Stimulated activated CD4-positive, alpha-beta T cell treated with anti-CD3 and anti-CD28 coated beads, Interleukin-2, amount 100 ng/mL, for 48 hours (primary cell): ENCODE measurements around the gene ENAH.
"Not testable (repeated sequence)": the region's sequence is repeated elsewhere in the genome, so short reads cannot be mapped to it uniquely, and the experiment has no call there.

Source experiments
- DNase-seq, 2 donors: peaks; one replicate each; pipeline ENCODE4 v3.0.0-alpha.2; 2020

The ENAH gene

GRCh38 chr1:225652729-225653462 lies at the start of gene ENAH:
ENAH (minus strand) TSS chr1:225653123; CDS start chr1:225652690, 433 bp downstream.
- peak; percentile 30 to 44 for DNase-seq

GRCh38 chr1:225700889-225701465 lies 48.1 kb upstream of the ENAH start:
- no peak for DNase-seq

GRCh38 chr1:225700164-225700821 lies 47.4 kb upstream of the ENAH start:
- no peak for DNase-seq

- DNase-seq = no peak
Measured at GRCh38 chr1:225699336-225699735, 46.4 kb upstream of the ENAH start.

- not testable (repeated sequence) for DNase-seq
Measured at GRCh38 chr1:225698194-225698593, 45.3 kb upstream of the ENAH start.

GRCh38 chr1:225697428-225697827 lies 44.5 kb upstream of the ENAH start:
- no peak for DNase-seq

GRCh38 chr1:225695578-225696337 lies 42.8 kb upstream of the ENAH start:
- no peak for DNase-seq

GRCh38 chr1:225694151-225694603 lies 41.3 kb upstream of the ENAH start:
- DNase-seq = no peak

- not testable (repeated sequence) for DNase-seq
Measured at GRCh38 chr1:225693697-225694096, 40.8 kb upstream of the ENAH start.

- DNase-seq = no peak
Measured at GRCh38 chr1:225693085-225693696, 40.3 kb upstream of the ENAH start.

GRCh38 chr1:225692517-225692879 lies 39.6 kb upstream of the ENAH start:
- no peak for DNase-seq

GRCh38 chr1:225691861-225692516 lies 39.1 kb upstream of the ENAH start:
- DNase-seq = no peak

- no peak for DNase-seq
Measured at GRCh38 chr1:225691377-225691776, 38.5 kb upstream of the ENAH start.

GRCh38 chr1:225689882-225690459 lies 37.0 kb upstream of the ENAH start:
- DNase-seq = no peak

GRCh38 chr1:225688345-225688744 lies 35.4 kb upstream of the ENAH start:
- no peak for DNase-seq

GRCh38 chr1:225685476-225686176 lies 32.7 kb upstream of the ENAH start:
- DNase-seq = no peak

GRCh38 chr1:225684741-225685140 lies 31.8 kb upstream of the ENAH start:
- no peak for DNase-seq

- DNase-seq = no peak
Measured at GRCh38 chr1:225681231-225681630, 28.3 kb upstream of the ENAH start.

- DNase-seq = no peak
Measured at GRCh38 chr1:225678545-225678944, 25.6 kb upstream of the ENAH start.

- DNase-seq = no peak
Measured at GRCh38 chr1:225677350-225678124, 24.6 kb upstream of the ENAH start.
